Neural progenitor cell (in vitro differentiated cells): ENCODE results near the gene RIC8B.

ENCODE experiments used
- EZH2 ChIP-seq: fragments of 200-600 bp; sonication (generic); IDR thresholded peaks from 2 replicates; pipeline ENCODE4 v1.6.1; 2017; ENCODE audit warnings: antibody characterized with exemption, mild to moderate bottlenecking, moderate library complexity
- TF ChIP-seq, protein P1 (sequence below): fragments of 200-600 bp; sonication (generic); IDR thresholded peaks from 2 replicates; pipeline ENCODE4 v1.5.1; 2017; ENCODE audit warnings: antibody characterized with exemption, mild to moderate bottlenecking

DNA sequence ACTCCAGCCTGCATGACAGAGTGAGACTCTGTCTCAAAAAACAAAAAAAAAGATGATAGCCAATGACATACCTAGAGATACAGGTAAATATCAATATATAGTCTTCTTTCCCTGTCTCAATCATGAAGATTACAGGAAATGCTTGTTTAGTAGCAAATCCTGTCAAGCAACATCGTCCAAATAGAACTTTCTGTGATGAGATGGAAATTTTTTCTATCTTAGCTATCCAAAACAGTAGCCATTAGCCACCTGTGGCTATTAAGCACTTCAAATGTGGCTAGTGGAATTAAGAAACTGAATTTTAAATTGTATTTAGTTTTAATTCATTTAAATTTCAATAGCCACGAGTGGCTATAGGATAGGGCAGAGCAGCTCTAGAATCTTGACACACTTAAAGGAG lies 33.2 kb upstream of the RIC8B start:
- no peak for TF ChIP-seq EZH2
- TF ChIP-seq, protein P1, sequence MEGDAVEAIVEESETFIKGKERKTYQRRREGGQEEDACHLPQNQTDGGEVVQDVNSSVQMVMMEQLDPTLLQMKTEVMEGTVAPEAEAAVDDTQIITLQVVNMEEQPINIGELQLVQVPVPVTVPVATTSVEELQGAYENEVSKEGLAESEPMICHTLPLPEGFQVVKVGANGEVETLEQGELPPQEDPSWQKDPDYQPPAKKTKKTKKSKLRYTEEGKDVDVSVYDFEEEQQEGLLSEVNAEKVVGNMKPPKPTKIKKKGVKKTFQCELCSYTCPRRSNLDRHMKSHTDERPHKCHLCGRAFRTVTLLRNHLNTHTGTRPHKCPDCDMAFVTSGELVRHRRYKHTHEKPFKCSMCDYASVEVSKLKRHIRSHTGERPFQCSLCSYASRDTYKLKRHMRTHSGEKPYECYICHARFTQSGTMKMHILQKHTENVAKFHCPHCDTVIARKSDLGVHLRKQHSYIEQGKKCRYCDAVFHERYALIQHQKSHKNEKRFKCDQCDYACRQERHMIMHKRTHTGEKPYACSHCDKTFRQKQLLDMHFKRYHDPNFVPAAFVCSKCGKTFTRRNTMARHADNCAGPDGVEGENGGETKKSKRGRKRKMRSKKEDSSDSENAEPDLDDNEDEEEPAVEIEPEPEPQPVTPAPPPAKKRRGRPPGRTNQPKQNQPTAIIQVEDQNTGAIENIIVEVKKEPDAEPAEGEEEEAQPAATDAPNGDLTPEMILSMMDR, result no peak
